ENCODE data around the gene KCNC3. TPM values are rescaled to one million over a fixed set of nuclear protein-coding genes. Genes with fewer than 3 reads are reported as not detected.

Gene KCNC3
- total and polyA plus RNA-seq, 2 donors (not counting 3 experiments of a cell fraction or from before 2014, with no cell fraction given), result 0.22 to 0.91 TPM

DNA sequence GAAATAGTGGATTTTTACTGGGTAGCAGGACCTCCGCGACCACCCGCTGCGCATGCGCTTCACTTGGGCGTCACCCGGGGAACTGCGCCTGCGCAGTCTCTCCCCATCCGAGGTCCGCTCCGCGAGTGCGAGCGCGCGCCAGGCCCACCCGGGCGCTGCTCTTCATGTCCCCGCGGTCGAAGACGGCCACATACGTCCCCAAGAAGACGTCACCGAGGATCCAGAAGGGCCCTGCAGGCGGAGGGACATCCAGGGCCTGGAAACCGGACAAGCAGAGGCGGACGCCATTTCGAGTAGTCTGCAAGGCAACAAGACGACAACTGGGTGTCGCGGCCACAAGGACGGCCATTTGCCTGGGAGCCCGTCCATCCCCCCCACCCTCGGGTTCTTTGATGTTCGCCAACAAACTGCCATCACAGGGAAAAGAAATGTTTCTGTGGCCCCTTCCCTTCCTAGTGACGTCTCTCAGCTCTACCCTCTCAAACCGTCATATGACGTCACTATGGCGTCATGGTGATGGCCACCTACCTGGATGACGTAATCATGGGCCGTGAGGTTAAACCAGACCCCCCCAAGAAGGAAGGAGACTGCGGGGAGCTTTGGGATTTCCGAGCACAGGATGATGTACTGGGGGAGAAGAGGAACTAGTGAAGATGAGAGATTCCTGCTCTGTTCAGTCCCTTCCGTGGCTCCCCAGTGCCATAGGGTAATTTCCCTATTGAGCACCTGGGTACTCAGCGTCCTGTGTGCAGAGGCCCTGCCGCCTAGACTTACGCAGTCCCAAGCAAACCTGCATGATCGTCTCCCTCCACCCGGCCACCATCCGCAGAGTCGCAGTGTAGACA lies 29.5 kb upstream of the KCNC3 start:
- H2AFZ ChIP-seq (ENCODE audit: low read depth, low read length), result peak overlapping the region; percentile 92
- no peak overlapping the region for H3K27ac ChIP-seq (ENCODE audit: insufficient read depth, low read depth, low read length)
- peaks cover 7% of the 10 kb centered on the region for H3K4me1 ChIP-seq (ENCODE audit: control insufficient read depth, extremely low read depth, insufficient read depth, low read length)
- TSS peak; percentile 62 for BruUV-seq (replicated peaks)
- FAIRE-seq (peak; percentile 76), DNase-seq (ENCODE audit: low read depth, low spot score) (peak; percentile 69)
- no peaks in the 10 kb centered on the region for H3K27me3 ChIP-seq (ENCODE audit: control insufficient read depth in 2 of 2, insufficient read depth in 2 of 2, low read length in 2 of 2)
- TF ChIP-seq FOS (IDR thresholded peaks at IDR 0.05; ENCODE audit: borderline replicate concordance, insufficient read depth, low read length), result no peak
- TF ChIP-seq, protein P1, sequence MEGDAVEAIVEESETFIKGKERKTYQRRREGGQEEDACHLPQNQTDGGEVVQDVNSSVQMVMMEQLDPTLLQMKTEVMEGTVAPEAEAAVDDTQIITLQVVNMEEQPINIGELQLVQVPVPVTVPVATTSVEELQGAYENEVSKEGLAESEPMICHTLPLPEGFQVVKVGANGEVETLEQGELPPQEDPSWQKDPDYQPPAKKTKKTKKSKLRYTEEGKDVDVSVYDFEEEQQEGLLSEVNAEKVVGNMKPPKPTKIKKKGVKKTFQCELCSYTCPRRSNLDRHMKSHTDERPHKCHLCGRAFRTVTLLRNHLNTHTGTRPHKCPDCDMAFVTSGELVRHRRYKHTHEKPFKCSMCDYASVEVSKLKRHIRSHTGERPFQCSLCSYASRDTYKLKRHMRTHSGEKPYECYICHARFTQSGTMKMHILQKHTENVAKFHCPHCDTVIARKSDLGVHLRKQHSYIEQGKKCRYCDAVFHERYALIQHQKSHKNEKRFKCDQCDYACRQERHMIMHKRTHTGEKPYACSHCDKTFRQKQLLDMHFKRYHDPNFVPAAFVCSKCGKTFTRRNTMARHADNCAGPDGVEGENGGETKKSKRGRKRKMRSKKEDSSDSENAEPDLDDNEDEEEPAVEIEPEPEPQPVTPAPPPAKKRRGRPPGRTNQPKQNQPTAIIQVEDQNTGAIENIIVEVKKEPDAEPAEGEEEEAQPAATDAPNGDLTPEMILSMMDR (IDR thresholded peaks at IDR 0.05; ENCODE audit: extremely low read depth in 1 of 2, insufficient read depth in 1 of 2, low read depth in 1 of 2, low read length in 2 of 2), result no peak
- peak; percentile 80 for TF ChIP-seq POLR2AphosphoS5 (IDR thresholded peaks at IDR 0.05; ENCODE audit: insufficient read depth, low read depth, low read length)
- no peak for TF ChIP-seq GATA2 (IDR thresholded peaks at IDR 0.05; ENCODE audit: insufficient read depth, insufficient read length, low read depth, low read length)
- TF ChIP-seq MYC (IDR thresholded peaks at IDR 0.05; ENCODE audit: low read depth, low read length), result no peak
- peak; percentile 69 for TF ChIP-seq POLR2A (IDR thresholded peaks at IDR 0.05; ENCODE audit: low read depth, low read length)
- TF ChIP-seq, protein P2, sequence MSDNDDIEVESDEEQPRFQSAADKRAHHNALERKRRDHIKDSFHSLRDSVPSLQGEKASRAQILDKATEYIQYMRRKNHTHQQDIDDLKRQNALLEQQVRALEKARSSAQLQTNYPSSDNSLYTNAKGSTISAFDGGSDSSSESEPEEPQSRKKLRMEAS (IDR thresholded peaks at IDR 0.05; ENCODE audit: insufficient read depth, insufficient read length), result no peak
- TF ChIP-seq JUN (IDR thresholded peaks at IDR 0.05; ENCODE audit: borderline replicate concordance, insufficient read depth, insufficient read length, low read depth), result peak; percentile 43
- TF ChIP-seq EZH2 (IDR thresholded peaks at IDR 0.05; ENCODE audit: borderline replicate concordance, low read depth, low read length, severe bottlenecking), result no peak
- H3K9me3 ChIP-seq (replicated peaks; ENCODE audit: control insufficient read depth, insufficient read depth, low read length), result no peaks in the 10 kb centered on the region
- H3K9me1 ChIP-seq (replicated peaks; ENCODE audit: control insufficient read depth, extremely low read depth, insufficient read depth, low read length), result no peaks in the 10 kb centered on the region
- dilution Hi-C loops (cut with MboI; ENCODE audit: extremely low pct_ligation_motif_present, low sequenced_read_pairs) (no loop called here), intact Hi-C loops (cut with micrococcal nuclease) (no loop called here)
- no peaks in the 10 kb centered on the region for H4K20me1 ChIP-seq (replicated peaks; ENCODE audit: control insufficient read depth, extremely low read depth, insufficient read depth, low read length)
- ChIA-PET POLR2A (no interaction called here), CTCF (interaction anchor here (1.0 to 3.9 kb wide), 6 partner anchors 8 to 179 kb away, joined by 3 to 30 read pairs (median 14); no protein-coding TSS in a partner anchor)
- H3K9ac ChIP-seq (replicated peaks; ENCODE audit: extremely low read depth, insufficient read depth, low read length), result no peak overlapping the region
- peak overlapping the region in 2 of 3 experiments; percentile 18 to 37 for H3K4me3 ChIP-seq (replicated peaks in 1 of 3; ENCODE audit: insufficient read depth in 1 of 3, low read depth in 1 of 3, low read length in 3 of 3)
- no peaks in the 10 kb centered on the region for H3K36me3 ChIP-seq (ENCODE audit: control insufficient read depth in 2 of 2, extremely low read depth in 1 of 2, insufficient read depth in 2 of 2, low read length in 2 of 2)
- H3K4me2 ChIP-seq (ENCODE audit: insufficient read depth, low read length), result peak overlapping the region; percentile 64
- H3K79me2 ChIP-seq (ENCODE audit: control insufficient read depth, insufficient read depth, low read length), result no peaks in the 10 kb centered on the region

All from endothelial cell of umbilical vein (primary cell).